GM19099 (cell line): Measurements from ENCODE around the gene RGS2.
A peak's percentile ranks its signal among the peaks of the same experiment; 100 is the strongest.

Experiments used
- POLR2A ChIP-seq: IDR thresholded peaks from 3 replicates; pipeline ENCODE4 v1.6.1; 2011; ENCODE audit warnings: low read depth; ENCODE audit not compliant: insufficient read length; ENCODE audit errors: extremely low read depth

Gene RGS2

DNA sequence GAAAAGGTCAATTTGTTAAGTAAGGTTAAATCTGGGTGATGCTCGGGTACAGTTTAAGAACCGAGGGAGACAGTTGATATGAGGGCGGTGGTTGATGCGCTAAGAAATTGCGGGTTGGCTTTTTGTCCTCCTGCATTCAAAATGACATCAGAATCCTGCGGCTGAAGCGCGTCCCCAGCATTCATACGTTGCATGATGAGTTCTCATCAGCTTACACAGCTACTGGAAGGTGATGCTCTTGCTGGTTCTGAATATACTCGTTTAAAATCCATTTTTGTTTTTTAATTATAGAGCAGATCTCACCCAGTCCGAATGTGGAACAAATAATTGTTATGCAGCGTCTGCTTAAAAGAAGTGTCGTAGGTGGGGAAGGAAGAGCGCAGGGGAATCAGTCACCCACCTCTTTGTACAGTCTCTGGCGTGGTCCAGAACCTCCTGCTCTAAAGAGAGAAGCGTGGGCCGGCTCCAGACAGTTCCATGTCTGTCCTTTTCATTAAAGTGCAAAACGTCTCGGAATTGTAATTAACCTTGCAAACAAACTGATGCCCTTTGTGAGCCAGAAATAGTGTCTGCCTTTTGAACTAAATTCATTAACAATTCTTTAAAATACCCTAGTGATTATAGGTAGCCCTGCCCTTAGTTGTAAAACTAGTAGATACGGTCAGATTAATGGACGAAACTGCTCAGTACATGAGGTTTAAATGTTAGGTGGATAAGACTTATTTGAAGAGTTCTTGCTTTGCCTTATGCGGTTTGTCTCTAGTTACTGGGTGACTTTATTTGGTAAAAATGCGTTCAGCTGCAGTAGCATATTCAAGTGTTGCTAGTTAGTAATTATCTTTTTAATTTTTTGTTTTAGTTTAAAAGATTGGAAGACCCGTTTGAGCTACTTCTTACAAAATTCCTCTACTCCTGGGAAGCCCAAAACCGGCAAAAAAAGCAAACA lies 741 bp downstream of the RGS2 start:
- no peak for TF ChIP-seq POLR2A

DNA sequence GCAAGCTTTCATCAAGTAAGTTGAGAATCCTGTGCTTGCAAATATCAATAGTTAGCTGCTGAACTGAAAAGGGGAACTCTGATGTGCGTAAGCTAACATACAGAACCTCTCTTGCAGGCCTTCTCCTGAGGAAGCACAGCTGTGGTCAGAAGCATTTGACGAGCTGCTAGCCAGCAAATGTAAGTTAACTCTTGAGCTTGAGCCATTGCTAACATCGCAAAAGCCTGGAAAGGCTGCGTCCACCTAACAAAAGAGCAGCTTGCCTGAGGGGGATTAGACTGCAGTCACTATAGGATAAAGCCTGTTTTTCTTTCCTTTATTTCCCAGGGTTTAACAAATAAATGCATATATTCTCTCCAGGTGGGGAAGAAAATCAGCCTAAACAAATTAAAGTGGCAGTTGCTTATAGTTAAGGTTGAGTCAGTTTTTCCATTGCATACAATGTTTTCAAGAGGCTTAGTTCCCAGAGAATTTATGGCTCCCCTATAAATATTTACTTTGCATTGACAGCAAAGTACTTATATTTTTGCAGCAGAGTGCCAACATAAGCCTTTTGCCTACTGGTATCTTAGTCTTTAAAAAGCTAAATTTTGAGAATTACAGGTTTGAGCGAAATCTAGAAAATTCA lies 1.5 kb downstream of the RGS2 start:
- TF ChIP-seq POLR2A = no peak

DNA sequence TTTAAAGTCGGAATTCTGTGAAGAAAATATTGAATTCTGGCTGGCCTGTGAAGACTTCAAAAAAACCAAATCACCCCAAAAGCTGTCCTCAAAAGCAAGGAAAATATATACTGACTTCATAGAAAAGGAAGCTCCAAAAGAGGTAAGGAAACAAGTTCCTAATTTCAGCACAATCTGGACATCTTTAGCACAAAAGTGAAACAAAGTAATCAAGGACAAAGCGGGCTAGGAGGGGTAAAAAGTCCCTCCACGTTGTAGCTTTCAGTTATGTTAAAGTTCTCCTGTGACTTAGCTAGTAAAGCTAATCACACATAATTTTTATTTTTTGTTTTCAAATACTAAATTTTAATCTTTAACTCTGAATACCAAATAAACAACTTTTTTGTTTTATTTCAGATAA lies 2.2 kb downstream of the RGS2 start:
- TF ChIP-seq POLR2A = no peak

DNA sequence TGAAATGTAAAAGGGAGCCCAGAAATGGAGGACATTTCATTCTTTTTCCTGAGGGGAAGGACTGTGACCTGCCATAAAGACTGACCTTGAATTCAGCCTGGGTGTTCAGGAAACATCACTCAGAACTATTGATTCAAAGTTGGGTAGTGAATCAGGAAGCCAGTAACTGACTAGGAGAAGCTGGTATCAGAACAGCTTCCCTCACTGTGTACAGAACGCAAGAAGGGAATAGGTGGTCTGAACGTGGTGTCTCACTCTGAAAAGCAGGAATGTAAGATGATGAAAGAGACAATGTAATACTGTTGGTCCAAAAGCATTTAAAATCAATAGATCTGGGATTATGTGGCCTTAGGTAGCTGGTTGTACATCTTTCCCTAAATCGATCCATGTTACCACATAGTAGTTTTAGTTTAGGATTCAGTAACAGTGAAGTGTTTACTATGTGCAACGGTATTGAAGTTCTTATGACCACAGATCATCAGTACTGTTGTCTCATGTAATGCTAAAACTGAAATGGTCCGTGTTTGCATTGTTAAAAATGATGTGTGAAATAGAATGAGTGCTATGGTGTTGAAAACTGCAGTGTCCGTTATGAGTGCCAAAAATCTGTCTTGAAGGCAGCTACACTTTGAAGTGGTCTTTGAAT lies 2.9 kb downstream of the RGS2 start:
- TF ChIP-seq POLR2A = no peak

DNA sequence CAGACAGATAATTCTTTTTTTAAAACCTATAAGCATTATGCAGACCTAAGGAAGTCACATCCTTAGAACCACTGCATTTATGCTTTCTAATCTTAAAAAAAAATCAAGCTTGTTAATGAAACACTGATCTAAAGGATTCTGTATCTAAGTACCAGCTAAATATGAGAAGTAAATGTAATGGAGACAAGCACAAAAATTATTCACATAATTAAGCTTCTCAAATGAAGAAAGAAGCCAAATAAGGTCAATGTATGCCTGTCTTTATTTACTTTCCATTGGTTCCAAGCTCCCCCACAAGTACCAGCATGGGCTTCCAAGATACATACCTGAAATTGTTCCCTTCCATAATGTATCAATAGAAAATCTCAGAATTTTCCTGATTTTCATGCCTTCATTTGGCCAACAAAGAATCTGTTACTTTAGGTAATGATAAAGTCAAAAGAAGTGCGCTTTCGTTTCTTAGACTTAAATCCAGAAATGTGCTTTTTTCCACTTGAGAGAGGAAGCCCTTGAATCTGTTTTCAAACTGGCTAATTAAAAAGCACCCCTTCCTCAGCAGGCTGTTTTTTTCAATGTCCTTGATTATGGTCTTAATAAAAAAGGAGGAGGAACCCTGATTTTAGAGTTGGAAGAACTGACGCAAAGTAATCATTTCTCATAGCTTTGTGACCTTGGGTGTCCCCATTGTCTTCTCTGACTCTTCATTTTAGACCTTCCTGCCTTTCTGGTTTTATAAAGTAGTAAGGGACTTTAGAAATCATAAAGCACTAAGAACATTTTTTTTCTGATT lies 3.8 kb downstream of the RGS2 start:
- TF ChIP-seq POLR2A = no peak

DNA sequence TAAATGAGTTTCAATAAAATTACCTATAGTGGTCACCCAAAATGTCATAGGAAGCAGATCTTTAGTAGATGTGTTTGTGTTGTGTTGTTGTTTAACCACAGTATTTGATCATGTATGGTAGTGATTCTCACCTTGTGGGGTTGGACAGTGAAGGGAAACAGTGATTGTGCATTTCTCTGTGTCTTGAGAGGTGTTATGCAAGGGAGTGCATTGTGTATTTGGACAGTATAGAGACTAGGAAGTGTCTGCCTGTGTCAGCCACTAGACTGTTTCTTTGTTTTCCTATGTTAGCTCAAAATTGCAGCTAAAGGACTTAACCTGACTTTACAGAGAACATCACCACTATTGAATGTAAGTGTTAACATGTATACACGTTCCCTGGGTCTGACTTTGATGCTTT lies 6.0 kb downstream of the RGS2 start:
- TF ChIP-seq POLR2A = no peak

DNA sequence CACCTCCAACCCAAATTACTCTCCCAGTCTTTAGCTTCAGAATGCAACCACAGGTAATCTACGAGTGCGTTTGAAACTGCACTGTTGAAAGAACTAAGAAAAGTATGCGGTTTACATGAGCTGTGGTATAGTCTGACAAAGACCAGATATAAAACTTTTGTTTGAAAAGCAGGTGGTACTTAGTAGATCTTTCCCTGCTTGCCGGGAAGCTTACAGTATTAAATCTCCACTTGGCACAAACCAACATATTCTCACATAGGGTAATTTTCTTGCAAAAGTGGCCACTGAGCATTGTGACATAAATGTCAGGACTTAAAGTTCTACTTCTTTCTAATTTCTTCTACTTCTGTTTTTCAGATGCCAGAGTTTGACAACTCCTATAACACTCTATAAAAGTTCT lies 8.4 kb downstream of the RGS2 start:
- TF ChIP-seq POLR2A = no peak

DNA sequence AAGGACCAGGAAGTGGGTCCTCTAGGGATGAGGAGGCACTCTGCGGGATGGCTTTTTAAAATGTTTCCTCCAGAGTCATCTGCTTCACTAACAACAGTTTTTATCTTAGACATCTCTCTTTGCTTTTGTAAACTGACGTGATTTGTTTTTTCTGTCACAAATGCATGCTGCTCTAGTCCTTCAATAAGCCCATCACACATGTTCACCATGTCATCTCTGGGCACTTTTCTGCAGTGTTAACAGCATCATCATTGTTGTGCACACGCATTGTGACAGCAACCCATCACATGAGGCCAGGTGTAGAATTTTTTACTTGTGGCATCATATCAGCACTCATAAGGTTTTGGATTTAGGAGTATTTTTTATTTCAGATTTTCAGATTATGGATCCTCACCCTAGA lies 12.5 kb downstream of the RGS2 start:
- TF ChIP-seq POLR2A = no peak

DNA sequence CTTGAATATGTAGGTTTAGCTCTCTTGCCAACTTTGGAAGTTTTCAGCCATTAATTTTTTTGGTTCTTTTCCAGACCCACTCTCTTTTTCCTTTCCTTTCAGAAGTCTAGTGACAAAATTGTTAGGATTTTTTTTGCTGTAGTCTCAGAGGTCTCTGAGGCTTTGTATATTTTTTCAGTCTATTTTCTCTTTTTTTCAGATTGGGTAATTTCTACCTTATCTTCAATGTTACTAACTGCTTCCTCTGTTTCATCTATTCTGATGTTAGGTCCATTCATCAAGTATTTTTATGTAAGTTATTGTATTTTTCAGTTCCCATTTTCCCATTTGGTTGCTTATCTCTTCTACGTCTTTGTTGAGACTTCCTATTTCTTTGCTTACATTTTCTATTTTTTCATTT lies 15.7 kb downstream of the RGS2 start:
- no peak for TF ChIP-seq POLR2A

DNA sequence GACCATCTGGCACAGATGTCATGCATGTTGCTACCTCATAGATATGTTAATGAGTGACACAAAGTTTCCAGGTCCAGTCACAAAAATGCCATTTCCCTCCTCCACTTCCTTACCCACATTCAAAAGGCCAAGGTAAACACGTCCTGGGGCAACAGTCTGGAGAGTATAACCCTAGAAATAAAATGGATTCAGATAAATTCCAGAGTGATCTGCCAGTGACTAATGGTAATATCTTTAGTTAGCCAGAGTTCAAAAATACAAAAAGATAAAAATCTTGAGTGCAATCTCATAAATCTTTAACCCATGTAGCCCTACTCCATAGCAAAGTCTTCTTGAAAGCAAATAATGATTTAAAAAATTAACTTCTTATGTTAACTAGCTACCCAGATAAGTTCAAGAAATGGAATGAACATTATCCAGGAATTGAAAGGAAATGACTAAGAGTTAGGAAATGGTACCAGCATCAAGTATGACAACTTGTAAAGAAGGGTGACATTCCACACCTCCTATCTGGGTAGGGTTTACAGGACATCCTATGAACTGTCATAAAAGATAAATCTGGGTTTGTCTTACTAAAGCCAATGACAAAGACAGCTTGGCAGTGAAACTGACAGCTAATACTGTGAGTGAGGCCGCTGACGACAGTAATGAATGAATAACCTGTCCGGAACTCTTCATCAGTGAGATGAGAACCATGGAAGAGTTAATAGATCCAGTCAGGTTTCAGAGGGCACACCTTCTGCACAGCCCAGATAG lies 18.1 kb downstream of the RGS2 start:
- TF ChIP-seq POLR2A = peak; percentile 22

DNA sequence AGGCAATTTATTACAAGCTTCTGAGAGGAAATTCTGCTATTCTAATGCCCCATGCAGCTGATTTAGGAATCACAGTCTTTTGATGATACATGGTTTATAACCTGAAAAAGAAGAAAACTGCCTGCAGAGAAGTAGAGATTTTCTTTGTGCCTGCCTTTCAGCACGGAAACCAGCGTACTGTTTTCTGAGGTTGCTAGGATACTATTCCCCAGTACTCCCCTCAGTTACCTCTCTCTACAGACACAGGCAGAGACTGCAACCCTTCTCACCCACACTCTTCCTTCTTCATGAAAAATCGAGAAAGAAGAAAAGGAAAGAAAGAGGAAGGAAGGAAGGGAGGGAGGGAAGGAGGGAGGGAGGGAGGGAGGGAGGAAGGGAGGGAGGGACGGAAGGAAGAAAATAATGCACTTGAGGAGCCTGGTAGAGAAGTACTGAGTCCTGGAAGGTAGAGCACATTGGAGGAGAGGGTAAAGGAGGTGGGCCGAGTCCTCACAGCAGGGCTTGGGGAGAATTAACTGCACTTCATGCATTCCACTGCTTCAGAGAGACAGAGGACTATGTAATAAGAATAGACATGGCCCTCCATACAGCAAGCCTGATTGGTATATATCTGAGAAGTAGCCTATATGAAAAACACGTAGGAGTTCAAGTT lies 21.9 kb downstream of the RGS2 start:
- TF ChIP-seq POLR2A = no peak

DNA sequence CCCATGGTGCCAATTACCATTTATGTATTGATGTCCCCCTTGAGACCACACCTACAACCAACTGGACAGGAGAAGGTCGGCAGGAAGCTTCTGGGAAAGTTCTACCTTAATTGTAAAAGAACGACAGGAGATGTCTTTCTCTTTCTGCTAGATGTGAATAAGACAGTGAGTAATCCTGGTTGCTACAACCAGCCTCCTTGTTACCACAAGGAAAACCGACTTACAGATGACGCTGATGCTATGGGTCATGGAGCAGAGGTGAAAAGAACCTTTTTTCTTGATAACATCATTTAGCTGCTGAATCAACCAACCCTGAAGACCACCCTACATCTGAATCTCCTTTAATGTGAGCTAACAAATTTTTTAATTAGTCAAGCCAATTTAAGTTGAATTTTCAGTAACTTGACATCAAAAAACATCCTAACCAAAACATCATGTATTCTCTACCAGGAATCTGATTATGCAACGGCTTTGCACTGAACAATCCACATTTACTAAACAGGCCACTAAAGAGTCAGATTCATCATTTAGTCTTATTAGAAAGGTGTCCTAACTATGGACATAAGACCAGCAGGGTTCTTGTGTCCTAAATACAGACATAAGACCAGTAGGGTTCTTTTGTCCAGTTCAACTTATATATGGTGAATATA lies 23.0 kb downstream of the RGS2 start:
- no peak for TF ChIP-seq POLR2A

DNA sequence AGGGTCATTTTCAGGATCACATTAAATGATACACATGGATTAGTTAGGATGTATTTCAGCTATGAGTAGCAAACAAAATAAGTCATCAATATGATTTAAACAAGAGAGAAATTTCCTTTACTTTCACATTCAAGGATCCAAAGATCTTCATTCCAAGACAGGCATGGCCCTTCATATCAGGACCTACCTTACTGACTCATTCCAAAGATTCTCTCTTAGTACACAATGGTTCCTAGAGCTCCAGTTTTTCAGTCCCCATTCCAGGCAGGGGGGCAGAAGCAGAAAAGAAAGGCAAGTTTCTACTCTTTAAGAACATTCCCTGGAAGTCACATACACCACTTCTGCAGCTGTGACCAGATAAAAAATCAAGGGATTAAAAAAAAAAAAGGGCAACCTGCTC lies 23.7 kb downstream of the RGS2 start:
- no peak for TF ChIP-seq POLR2A
